Endothelial cell (in vitro differentiated cells): ENCODE results near the gene GDI2. TPM values are rescaled to one million over a fixed set of nuclear protein-coding genes. Genes with fewer than 3 reads are reported as not detected.

Experiments
- DNase-seq: peaks from one replicate; pipeline ENCODE4 v3.0.0; 2021; ENCODE audit warnings: low spot score
- H3K27ac Mint-ChIP-seq: one replicate; pipeline ENCODE4 v1.8.0; 2021; ENCODE audit warnings: mixed read lengths, inconsistent platforms; ENCODE audit not compliant: unreplicated experiment
- H3K27me3 Mint-ChIP-seq: one replicate; pipeline ENCODE4 v1.8.0; 2021; ENCODE audit warnings: mild to moderate bottlenecking, moderate library complexity, mixed read lengths, inconsistent platforms; ENCODE audit not compliant: unreplicated experiment
- H3K36me3 Mint-ChIP-seq: one replicate; pipeline ENCODE4 v1.8.0; 2021; ENCODE audit warnings: mild to moderate bottlenecking, low read depth, mixed read lengths, inconsistent platforms; ENCODE audit not compliant: unreplicated experiment
- H3K4me1 Mint-ChIP-seq: one replicate; pipeline ENCODE4 v1.8.0; 2021; ENCODE audit warnings: mild to moderate bottlenecking, mixed read lengths, inconsistent platforms; ENCODE audit not compliant: unreplicated experiment
- H3K4me3 Mint-ChIP-seq: one replicate; pipeline ENCODE4 v1.8.0; 2021; ENCODE audit warnings: mild to moderate bottlenecking, mixed read lengths, inconsistent platforms; ENCODE audit not compliant: unreplicated experiment
- H3K9me3 Mint-ChIP-seq: one replicate; pipeline ENCODE4 v1.8.0; 2021; ENCODE audit warnings: mixed read lengths, inconsistent platforms; ENCODE audit not compliant: unreplicated experiment
- total RNA-seq: library from RNA; stranded (reverse); fragmentation: NEBNext Ultra II Directional; extraction: Animal tissue kit (Norgen Biotek cat#: 25700); gene quantifications from one replicate; pipeline ENCODE4 v1.2.1, GENCODE V29; 2021; ENCODE audit not compliant: unreplicated experiment
- TF ChIP-seq, protein P1 (sequence below): fragments of 200-600 bp; sonication (generic); IDR thresholded peaks from one replicate; pipeline ENCODE4 v1.5.0; 2021; ENCODE audit warnings: antibody characterized with exemption; ENCODE audit not compliant: unreplicated experiment

The GDI2 gene
- total RNA-seq, 1 donor from 2014 or later, result 320 TPM

- Mint-ChIP-seq H3K27ac (no peak overlapping the region), H3K4me1 (no peaks in the 10 kb centered on the region), H3K36me3 (peaks cover 11% of the 10 kb centered on the region), H3K9me3 (no peaks in the 10 kb centered on the region), H3K27me3 (no peaks in the 10 kb centered on the region), H3K4me3 (no peak overlapping the region)
- TF ChIP-seq, protein P1, sequence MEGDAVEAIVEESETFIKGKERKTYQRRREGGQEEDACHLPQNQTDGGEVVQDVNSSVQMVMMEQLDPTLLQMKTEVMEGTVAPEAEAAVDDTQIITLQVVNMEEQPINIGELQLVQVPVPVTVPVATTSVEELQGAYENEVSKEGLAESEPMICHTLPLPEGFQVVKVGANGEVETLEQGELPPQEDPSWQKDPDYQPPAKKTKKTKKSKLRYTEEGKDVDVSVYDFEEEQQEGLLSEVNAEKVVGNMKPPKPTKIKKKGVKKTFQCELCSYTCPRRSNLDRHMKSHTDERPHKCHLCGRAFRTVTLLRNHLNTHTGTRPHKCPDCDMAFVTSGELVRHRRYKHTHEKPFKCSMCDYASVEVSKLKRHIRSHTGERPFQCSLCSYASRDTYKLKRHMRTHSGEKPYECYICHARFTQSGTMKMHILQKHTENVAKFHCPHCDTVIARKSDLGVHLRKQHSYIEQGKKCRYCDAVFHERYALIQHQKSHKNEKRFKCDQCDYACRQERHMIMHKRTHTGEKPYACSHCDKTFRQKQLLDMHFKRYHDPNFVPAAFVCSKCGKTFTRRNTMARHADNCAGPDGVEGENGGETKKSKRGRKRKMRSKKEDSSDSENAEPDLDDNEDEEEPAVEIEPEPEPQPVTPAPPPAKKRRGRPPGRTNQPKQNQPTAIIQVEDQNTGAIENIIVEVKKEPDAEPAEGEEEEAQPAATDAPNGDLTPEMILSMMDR, result no peak
- no peak for DNase-seq
These were observed 75.9 kb downstream of the GDI2 start for GRCh38 chr10:5737352-5737751.

DNA sequence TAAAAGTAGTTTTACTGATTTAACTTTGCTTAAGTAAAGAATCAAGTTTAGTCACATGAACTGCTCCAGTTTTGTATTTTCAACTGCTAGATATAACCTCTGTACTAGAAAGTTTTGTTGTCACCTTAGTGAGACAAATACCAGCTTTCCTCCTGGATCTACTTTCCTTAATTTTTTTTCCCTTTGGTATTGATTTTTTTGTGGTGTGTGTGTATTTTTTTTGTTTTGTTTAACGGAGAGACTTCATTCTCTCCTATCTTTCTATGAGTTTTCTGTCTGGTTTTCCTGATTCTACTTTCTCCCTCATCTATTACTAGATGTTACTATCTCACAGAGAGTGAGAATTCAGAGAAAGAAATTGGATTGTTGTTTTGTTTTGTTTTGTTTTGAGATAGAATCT, 76.6 kb downstream of the GDI2 start:
- Mint-ChIP-seq H3K4me3 (no peak overlapping the region), H3K27ac (no peak overlapping the region), H3K27me3 (no peaks in the 10 kb centered on the region), H3K36me3 (peaks cover 16% of the 10 kb centered on the region), H3K9me3 (no peaks in the 10 kb centered on the region), H3K4me1 (no peaks in the 10 kb centered on the region)
- no peak for DNase-seq
- TF ChIP-seq, protein P1, result no peak

DNA sequence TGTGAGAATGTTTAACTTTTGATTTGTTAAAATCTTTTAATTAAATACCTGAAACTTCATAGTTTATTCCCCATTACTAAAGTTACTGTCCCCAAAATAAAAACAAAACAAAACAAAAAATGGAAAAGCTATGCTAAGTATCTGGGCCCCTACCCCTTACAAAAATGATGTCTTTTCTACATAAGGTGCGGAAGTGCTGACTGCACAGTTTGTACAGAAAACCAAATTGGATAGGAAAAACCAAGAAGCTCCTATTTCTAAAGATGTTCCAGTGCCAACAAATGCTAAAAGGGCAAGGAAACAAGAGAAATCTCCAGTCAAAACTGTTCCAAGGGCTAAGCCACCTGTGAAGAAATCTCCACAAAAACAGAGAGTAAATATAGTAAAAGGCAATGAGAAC, 78.1 kb downstream of the GDI2 start:
- H3K4me1 Mint-ChIP-seq, result no peaks in the 10 kb centered on the region
- peaks cover 12% of the 10 kb centered on the region for H3K36me3 Mint-ChIP-seq
- H3K4me3 Mint-ChIP-seq, result no peak overlapping the region
- no peaks in the 10 kb centered on the region for H3K9me3 Mint-ChIP-seq
- no peaks in the 10 kb centered on the region for H3K27me3 Mint-ChIP-seq
- TF ChIP-seq, protein P1, result no peak
- no peak overlapping the region for H3K27ac Mint-ChIP-seq
- DNase-seq, result no peak

GRCh38 chr10:5732141-5732540, 81.1 kb downstream of the GDI2 start:
- H3K27me3 Mint-ChIP-seq, result no peaks in the 10 kb centered on the region

GRCh38 chr10:5731559-5731958, 81.7 kb downstream of the GDI2 start:
- no peak for DNase-seq
- H3K4me3 Mint-ChIP-seq, result no peak overlapping the region
- no peaks in the 10 kb centered on the region for H3K4me1 Mint-ChIP-seq
- TF ChIP-seq, protein P1, result no peak
- no peaks in the 10 kb centered on the region for H3K9me3 Mint-ChIP-seq
- peaks cover 8% of the 10 kb centered on the region for H3K36me3 Mint-ChIP-seq
- H3K27ac Mint-ChIP-seq, result no peak overlapping the region
- H3K27me3 Mint-ChIP-seq, result no peaks in the 10 kb centered on the region

More at GRCh38 chr10:5732141-5732540, 81.1 kb downstream of the GDI2 start:
- no peaks in the 10 kb centered on the region for H3K9me3 Mint-ChIP-seq
- no peak overlapping the region for H3K4me3 Mint-ChIP-seq
- H3K4me1 Mint-ChIP-seq, result no peaks in the 10 kb centered on the region
- TF ChIP-seq, protein P1, result no peak
- peaks cover 8% of the 10 kb centered on the region for H3K36me3 Mint-ChIP-seq
- H3K27ac Mint-ChIP-seq, result no peak overlapping the region
- DNase-seq, result no peak
